Small intestine (tissue), 7 donors: ENCODE data around the gene NTRK3. TPM values are rescaled to one million over a fixed set of nuclear protein-coding genes. Genes with fewer than 3 reads are reported as not detected.

ENCODE experiments used
- DNase-seq, 2 donors: peaks; one replicate each; pipeline versions ENCODE4 v3.0.0 to v3.0.0-alpha.2; 2013
- FAIRE-seq: peaks from 2 replicates; lab custom pipeline; 2012; peaks lifted over from hg19 to GRCh38; lab: Jason Lieb, UNC
- H3K27ac ChIP-seq, 3 donors: one replicate each; pipeline ENCODE4 v1.5.1; 2013; ENCODE audit warnings: low read length in 2 of 3, mild to moderate bottlenecking in 2 of 3, control low read depth in 1 of 3, inconsistent platforms in 1 of 3, low read depth in 1 of 3, moderate library complexity in 1 of 3
- H3K27me3 ChIP-seq, 3 donors: one replicate each; pipeline ENCODE4 v1.6.1; 2013; ENCODE audit warnings: low read length in 3 of 3, inconsistent platforms in 1 of 3; ENCODE audit not compliant: control insufficient read depth in 3 of 3, insufficient read depth in 3 of 3
- H3K36me3 ChIP-seq, 3 donors: one replicate each; pipeline ENCODE4 v1.6.1; 2013; ENCODE audit warnings: low read length in 3 of 3, inconsistent platforms in 1 of 3, low read depth in 1 of 3, mild to moderate bottlenecking in 1 of 3, moderate library complexity in 1 of 3; ENCODE audit not compliant: control insufficient read depth in 3 of 3, insufficient read depth in 2 of 3
- H3K4me1 ChIP-seq, 3 donors: one replicate each; pipeline ENCODE4 v1.6.1; 2013; ENCODE audit warnings: low read length in 2 of 3, inconsistent platforms in 1 of 3, low read depth in 1 of 3, mild to moderate bottlenecking in 1 of 3, moderate library complexity in 1 of 3; ENCODE audit not compliant: control insufficient read depth in 3 of 3, insufficient read depth in 2 of 3
- H3K4me3 ChIP-seq, 3 donors: one replicate each; pipeline ENCODE4 v1.5.1; 2013; ENCODE audit warnings: low read length in 3 of 3, control low read depth in 1 of 3, inconsistent platforms in 1 of 3, low read depth in 1 of 3, mild to moderate bottlenecking in 1 of 3, moderate library complexity in 1 of 3
- H3K9me3 ChIP-seq, 2 donors: one replicate each; pipeline ENCODE4 v1.6.1; 2013; ENCODE audit warnings: low read depth in 1 of 2, low read length in 1 of 2; ENCODE audit not compliant: control insufficient read depth in 2 of 2, insufficient read depth in 1 of 2
- WGBS, 3 donors: extraction: QIAGEN DNeasy Blood & Tissue Kit; methylation state at CpG; one replicate each; pipeline ENCODE4 v1.1.7; 2013; 5-methylcytosine and 5-hydroxymethylcytosine counted together
- polyA plus RNA-seq, 4 donors: library from polyadenylated mRNA; stranded (reverse) in 3 of 4; unstranded in 1 of 4; fragments of 200-250 nt in 3 of 4; fragments of 120-200 nt in 1 of 4; gene quantifications; one replicate each; pipeline versions ENCODE4 v1.2.1 to v1.2.3, GENCODE V29; 2013
- donor health status: healthy with polysubstance abuse.
- donor health status: control.
- donor health status: control.
- donor health status: Bipolar disorder and iron deficiency.
- donor health status: healthy.

NTRK3 gene
- polyA plus RNA-seq, 4 donors, result under 0.01 to 3.6 (median 0.52) TPM; not detected in 1

GRCh38 chr15:87931584-87931983, 325.0 kb downstream of the NTRK3 start:
- Histone ChIP-seq H3K4me1 (no peaks in the 10 kb centered on the region), H3K36me3 (no peaks in the 10 kb centered on the region), H3K27ac (no peak overlapping the region), H3K27me3 (no peaks in the 10 kb centered on the region), H3K4me3 (no peak overlapping the region), H3K9me3 (no peaks in the 10 kb centered on the region)
- FAIRE-seq (no peak), DNase-seq (no peak)
- WGBS, 3 donors, result 42 to 76% (median 65%) methylated on average over 2 of the region's 2 CpGs

GRCh38 chr15:87930457-87930856, 326.1 kb downstream of the NTRK3 start:
- no peak for FAIRE-seq
- Histone ChIP-seq H3K4me3 (no peak overlapping the region), H3K9me3 (no peaks in the 10 kb centered on the region), H3K27me3 (no peaks in the 10 kb centered on the region), H3K27ac (no peak overlapping the region), H3K4me1 (no peaks in the 10 kb centered on the region), H3K36me3 (no peaks in the 10 kb centered on the region)
- DNase-seq, result no peak
- 58 to 73% (median 66%) methylated on average over 5 of the region's 5 CpGs for WGBS, 3 donors

DNA sequence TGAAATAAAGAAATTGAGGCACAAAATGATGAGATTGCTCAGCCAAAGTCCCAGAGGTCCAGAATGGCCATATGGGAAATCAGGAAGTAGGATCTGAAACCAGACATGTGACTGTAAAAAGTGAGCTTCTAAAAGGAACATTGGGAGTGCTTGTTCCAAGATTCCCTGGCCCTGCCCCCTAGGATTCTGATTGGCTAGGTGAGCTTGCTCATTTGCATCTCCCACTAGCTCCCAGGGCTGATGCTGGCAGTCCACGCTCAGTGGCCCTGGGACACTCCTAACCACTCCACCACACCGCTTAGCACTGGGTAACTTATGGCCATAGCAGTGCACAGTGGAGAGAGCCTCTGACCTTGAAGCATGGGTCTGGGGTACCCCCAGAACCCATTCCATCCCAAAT, 326.7 kb downstream of the NTRK3 start:
- H3K4me3 ChIP-seq, result no peak overlapping the region
- 74 to 76% (median 76%) methylated on average over 2 of the region's 2 CpGs for WGBS, 3 donors
- FAIRE-seq, result no peak

DNA sequence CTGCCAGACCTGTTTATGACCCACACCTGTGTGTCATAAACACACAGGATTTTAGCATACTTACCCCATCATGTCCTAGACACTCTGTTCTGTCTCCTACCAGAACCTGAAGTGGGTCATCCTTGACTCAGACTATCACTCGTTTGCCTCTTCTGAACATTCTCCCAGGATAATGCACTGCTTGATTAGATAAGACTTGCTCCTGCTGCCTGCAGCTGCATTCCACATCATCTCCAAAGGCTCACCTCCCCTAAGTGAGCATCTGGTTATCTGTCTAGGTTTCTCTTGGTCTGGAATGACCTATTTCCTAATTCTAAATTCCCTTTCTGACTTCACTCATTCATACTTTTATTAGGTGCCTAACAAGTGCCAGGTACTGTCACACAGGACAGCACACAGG, 332.1 kb downstream of the NTRK3 start:
- WGBS, 3 donors, result 10 to 47% (median 29%) methylated on average over 1 of the region's 1 CpG
- no peaks in the 10 kb centered on the region for H3K36me3 ChIP-seq
- H3K9me3 ChIP-seq, result no peaks in the 10 kb centered on the region
- no peak for FAIRE-seq
- no peak overlapping the region for H3K27ac ChIP-seq
- DNase-seq, result no peak
- no peak overlapping the region for H3K4me3 ChIP-seq
- no peaks in the 10 kb centered on the region for H3K4me1 ChIP-seq
- no peaks in the 10 kb centered on the region for H3K27me3 ChIP-seq

More for the DNA sequence above, 326.7 kb downstream of the NTRK3 start:
- no peak for DNase-seq
- Histone ChIP-seq H3K4me1 (no peaks in the 10 kb centered on the region), H3K27me3 (no peaks in the 10 kb centered on the region), H3K36me3 (no peaks in the 10 kb centered on the region), H3K27ac (no peak overlapping the region), H3K9me3 (no peaks in the 10 kb centered on the region)

DNA sequence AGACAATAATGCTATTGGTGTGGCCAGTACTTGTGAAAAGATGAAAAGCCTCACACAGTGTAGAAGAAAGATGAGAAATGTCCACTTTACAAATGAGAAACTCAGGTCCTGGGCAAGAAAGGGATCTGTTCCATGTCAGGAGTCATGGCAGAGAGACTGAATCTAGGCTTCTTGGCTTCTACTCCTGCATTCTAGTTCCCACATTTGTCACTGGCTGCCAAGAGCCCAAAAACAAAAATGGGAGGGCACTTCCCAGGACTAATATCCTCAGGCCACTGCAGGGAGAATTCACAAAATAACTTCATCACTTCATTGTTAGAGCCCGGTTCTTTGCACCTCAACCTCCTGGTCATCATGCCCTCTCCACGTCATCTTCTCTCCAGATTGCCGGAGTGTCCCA, 337.5 kb downstream of the NTRK3 start:
- Histone ChIP-seq H3K27me3 (no peaks in the 10 kb centered on the region), H3K4me1 (no peaks in the 10 kb centered on the region), H3K9me3 (no peaks in the 10 kb centered on the region), H3K4me3 (no peak overlapping the region), H3K27ac (no peak overlapping the region), H3K36me3 (no peaks in the 10 kb centered on the region)
- FAIRE-seq, result no peak
- WGBS, 3 donors, result 87 to 89% (median 88%) methylated on average over 3 of the region's 3 CpGs
- no peak for DNase-seq

DNA sequence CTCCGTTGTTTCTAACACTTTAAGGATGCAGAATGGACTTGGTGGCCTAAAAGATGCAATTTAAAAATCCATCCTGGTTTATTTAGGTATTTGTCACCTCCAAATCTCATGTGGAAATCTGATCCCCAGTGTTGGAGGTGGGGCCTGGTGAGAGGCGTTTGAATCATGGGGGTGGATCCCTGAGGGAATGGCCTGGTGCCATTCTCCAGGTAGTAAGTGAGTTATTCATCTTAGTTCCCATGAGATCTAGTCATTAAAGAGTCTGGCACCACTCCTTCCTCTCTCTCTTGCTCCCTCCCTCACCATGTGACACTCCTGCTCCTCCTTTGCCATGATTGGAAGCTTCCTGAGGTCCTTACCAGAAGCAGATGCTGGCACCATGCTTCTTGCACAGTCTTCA, 339.1 kb downstream of the NTRK3 start:
- Histone ChIP-seq H3K4me3 (no peak overlapping the region), H3K27me3 (no peaks in the 10 kb centered on the region), H3K4me1 (no peaks in the 10 kb centered on the region), H3K36me3 (no peaks in the 10 kb centered on the region), H3K9me3 (no peaks in the 10 kb centered on the region), H3K27ac (no peak overlapping the region)
- FAIRE-seq (no peak), DNase-seq (no peak)
- WGBS, 3 donors, result 18 to 51% (median 32%) methylated on average over 2 of the region's 2 CpGs

DNA sequence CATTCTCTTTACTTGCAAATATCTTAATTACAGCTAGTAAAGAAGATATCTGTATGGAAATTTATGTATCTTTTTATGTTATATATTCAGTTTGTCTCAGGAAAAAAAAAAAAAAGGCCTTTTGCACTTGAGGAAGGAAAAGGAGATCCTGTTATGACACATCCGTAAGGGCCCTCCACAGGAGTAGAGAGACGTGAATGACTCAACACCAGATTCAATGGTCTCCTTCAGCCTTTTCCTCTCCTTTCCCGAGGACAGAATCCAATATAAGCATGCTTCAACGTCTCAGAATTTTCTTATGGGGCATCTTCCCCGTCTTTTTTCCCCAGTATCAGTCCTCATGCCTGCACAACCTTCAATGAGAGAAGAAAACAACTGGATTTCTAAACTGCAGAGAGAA, 340.3 kb downstream of the NTRK3 start:
- DNase-seq (no peak), FAIRE-seq (no peak)
- Histone ChIP-seq H3K27ac (no peak overlapping the region), H3K9me3 (no peaks in the 10 kb centered on the region), H3K36me3 (no peaks in the 10 kb centered on the region), H3K4me3 (no peak overlapping the region), H3K4me1 (no peaks in the 10 kb centered on the region), H3K27me3 (no peaks in the 10 kb centered on the region)
- WGBS, 3 donors, result 53 to 65% (median 63%) methylated on average over 5 of the region's 5 CpGs

DNA sequence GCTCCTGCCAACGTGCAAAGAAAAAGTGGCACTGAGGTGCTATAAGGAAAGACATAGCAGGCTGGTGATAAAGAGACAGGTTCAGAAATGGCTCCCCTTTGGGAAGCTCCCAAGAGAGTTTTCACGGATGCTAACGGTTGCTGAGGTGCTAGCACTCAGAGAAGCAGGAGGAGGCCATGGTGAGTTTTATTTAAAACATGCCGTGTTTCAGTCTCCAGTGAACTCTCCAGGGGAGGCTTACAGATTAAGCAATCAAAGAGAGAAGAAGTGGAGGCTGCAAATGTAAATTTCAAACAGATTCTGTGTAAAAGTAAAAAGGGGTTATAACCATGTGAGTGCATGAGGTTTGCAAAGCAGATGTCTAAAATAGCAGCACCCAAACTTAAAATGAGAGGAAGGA, 346.2 kb downstream of the NTRK3 start:
- H3K9me3 ChIP-seq, result no peaks in the 10 kb centered on the region
- H3K27me3 ChIP-seq, result no peaks in the 10 kb centered on the region
- FAIRE-seq (no peak), DNase-seq (no peak)
- no peak overlapping the region for H3K4me3 ChIP-seq
- no peaks in the 10 kb centered on the region for H3K36me3 ChIP-seq
- no peaks in the 10 kb centered on the region for H3K4me1 ChIP-seq
- 51 to 70% (median 65%) methylated on average over 4 of the region's 4 CpGs for WGBS, 3 donors
- no peak overlapping the region for H3K27ac ChIP-seq

DNA sequence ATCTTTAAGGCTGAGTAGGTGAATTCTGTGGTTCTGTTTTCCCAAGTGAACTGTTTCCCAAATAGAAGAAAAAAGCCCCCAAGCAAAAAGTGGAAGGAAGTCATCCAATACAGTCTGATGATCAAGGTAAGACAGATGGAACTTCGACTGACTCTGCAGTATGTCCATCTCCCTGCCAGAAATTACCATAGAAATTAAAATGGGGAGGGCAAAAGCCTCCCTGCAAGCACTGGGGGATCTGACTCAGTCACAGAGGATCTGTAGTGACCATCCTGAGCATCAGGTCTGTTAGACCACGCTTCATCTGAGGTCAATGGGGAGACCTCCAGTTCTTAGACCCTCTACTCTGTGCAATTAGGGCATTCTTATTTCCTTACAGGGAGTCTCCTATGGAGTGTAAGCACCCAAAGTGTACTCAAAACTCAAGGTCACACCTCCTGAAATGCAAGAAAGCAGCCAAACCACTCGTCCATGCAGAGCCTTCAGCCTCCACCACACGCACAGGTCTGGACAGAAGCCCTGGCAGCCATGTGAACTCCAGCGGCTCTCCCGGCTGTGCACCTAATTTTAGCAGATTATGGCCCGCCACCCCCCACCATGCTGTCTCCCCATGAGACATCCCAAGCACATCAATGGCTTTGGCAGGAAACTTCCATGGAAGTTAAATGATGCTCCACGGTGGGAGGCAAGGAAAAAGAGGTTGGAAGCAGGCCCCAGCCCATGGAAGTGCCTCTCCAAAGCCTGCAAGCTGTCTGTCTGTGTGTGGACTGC, 348.7 kb downstream of the NTRK3 start:
- no peak overlapping the region for H3K27ac ChIP-seq
- no peaks in the 10 kb centered on the region for H3K4me1 ChIP-seq
- H3K27me3 ChIP-seq, result no peaks in the 10 kb centered on the region
- FAIRE-seq (no peak), DNase-seq (no peak)
- 71 to 79% (median 72%) methylated on average over 8 of the region's 8 CpGs for WGBS, 3 donors
- H3K4me3 ChIP-seq, result no peak overlapping the region
- H3K36me3 ChIP-seq, result no peaks in the 10 kb centered on the region
- no peaks in the 10 kb centered on the region for H3K9me3 ChIP-seq
